Activated effector memory CD4-positive, alpha-beta T cell treated with anti-CD3 and anti-CD28 coated beads, Interleukin-2, amount 50 U/mL, for 16 hours (primary cell): ENCODE results near the gene JPT2.

Experiments used
- DNase-seq: peaks from one replicate; pipeline ENCODE4 v3.0.0-alpha.2; 2020

The JPT2 gene, protein sequence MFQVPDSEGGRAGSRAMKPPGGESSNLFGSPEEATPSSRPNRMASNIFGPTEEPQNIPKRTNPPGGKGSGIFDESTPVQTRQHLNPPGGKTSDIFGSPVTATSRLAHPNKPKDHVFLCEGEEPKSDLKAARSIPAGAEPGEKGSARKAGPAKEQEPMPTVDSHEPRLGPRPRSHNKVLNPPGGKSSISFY

DNA sequence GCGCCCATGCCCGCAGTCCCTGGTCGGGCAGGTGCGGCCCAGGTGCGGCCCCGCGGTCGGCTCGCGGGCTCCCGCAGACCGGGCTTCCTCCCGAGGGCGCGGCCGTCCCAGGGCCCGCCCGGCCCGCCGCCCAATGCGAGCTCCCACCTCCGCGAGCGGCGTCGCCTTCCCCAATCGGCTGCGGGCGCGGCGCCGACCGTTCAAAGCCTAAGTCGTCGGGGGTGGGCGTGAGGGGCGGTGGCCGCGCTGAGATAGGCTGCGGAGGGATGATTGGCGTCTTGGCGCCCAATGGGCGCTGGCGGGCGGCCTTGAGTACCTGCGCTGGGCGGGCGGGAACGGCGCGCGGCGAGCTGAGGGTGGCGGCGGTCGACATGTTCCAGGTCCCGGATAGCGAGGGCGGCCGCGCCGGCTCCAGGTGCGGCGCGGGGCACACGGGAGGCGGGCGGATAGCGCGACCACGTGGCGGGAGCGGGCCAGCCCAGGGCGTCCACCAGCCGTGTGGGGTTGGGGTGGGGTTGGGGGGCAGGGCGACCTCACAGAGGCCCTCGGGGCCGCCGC is at the start of gene JPT2:
JPT2 (plus strand) TSS at position 338 of the 558 bp plus-strand sequence; CDS start at position 372, 34 bp downstream.
- DNase-seq = peak; percentile 99

DNA sequence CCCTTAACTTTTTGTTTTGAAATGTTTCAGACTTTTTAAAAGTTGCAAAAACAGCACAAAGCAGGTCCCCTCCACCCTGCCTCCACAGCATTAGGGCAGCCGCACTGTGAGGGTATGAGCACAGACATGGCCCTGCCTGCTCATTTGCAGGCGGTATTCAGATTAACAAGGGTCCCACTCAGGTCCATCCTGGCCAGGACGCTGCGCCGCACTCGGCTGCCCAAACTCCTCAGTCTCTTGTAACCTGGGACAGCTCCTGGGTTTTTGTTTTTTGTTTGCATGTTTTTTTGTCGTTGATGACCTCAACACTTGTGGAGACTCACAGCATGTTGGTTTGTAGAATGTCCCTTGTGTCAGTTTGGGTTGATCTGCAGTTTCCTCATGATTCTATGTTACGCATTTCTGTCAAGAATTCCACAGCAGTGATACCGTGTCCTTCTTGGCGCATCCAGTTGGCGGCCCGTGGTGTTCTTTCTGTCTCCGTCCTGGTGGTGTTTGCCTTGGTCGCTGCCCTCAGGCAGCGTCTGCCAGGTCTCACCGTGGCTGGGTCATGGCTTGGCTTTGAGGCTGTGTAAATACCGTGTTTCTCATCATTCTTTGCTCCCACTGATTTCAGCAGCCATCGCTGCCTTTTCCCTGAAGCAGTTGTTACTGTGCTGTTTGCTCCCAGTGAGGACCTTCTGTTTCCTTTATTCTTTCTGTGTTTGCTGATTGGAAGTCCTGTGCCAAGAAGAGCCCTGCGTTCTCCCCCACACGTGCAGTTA is 47.4 kb upstream of the JPT2 start:
- no peak for DNase-seq

DNA sequence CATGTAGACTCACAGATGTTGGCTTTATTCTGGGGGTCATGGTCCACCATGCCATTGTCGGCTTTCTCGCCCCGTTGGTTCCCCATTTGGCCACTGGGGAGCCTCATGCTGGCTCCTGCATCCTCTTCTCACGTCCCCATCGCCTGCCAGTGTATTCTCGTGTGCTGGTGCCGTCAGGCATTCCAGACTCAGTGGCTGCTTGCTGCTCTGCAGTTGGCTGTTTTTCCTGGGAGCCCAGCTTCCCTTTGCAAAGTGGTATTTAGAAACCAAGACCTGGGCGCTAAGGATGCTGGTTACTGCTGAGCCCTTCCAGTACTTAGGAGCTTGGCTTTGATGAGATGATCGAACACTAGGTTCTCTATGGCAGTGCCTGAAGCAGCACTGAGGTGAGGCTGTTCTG is 46.8 kb upstream of the JPT2 start:
- DNase-seq = no peak

DNA sequence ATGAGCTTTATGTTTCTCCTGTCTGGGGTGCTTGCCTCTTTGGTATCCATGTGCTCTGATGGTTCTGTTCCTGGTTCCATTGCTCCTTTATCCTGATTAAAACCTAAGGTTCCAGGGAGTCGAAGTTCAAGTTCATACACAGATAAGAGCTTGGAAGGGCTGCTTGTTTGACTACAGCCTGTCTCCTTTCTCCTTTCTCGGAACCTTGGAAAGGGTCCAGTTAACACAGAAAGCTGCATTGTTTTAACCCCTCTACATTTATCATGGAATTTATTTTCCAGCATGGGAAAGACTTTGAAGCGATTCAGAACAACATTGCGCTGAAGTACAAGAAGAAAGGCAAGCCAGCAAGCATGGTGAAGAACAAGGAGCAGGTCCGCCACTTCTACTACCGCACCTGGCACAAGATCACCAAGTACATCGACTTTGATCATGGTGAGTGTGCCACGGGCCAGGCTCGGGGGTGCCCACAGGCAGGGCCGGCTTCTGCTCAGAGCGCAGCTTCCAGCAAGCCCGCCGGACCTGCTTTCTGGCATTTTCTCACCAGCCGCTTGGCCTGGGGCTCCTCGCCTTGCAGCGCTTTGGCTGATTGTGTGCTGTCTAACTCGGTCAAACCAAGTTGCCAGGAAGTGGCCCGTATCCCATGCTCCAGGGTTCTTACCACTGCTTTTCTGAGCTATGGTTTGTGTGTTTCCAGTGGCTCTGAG is 46.0 kb upstream of the JPT2 start:
- no peak for DNase-seq

DNA sequence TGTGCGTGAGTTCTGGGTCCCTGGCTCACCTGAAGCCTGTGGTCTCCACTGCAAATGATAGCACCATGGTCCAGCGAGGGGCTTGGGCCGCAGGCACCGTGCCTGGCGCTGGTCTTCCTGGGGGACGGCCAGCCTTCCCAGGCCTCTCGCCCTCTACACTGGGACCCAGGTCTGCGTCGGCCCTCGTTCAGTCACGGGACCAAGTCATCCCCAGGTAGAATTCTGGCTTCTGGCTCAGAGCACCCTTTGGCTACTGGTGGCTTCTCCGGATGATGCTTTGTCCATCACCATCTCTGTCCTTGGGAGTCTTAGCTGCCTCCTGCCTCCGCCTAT is 45.5 kb upstream of the JPT2 start:
- DNase-seq = no peak

DNA sequence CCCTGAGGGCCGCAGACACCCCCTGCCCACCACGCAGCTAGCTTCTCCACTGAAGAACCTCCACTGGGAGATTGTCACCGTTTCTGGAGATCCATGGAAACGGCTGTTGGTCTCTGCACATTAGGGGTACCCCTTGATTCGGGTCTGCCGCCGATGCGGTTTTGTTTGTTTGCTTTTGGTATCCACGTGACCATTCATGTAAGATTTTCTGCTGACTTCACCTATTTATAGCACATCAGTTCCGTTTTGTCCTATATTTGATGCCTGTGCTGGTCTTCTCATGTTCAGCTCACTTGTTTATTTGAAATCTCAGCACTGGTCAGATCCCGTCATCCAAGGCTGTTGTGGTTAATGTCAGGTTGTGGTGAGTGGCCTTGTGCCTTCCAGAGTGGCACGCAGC is 44.8 kb upstream of the JPT2 start:
- no peak for DNase-seq

DNA sequence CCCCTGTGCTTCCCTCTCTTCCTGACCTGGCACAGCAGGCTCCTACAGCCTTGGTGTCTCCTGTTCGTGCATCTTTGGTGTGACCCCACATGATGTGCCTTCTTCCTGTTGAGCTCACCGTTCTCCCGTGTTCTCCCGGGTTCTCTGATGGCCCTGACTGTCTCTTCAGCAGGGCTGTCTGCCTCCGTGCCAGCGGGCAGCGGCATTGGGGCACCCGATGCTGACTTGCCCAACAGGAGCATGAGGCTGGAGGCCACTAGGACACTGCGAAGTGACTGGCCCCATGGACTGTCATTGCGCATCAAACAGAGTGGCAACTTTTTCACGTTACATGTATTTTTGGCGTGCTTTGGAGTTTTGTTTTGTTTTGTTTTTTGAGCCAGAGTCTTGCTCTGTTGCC is 43.5 kb upstream of the JPT2 start:
- no peak for DNase-seq

DNA sequence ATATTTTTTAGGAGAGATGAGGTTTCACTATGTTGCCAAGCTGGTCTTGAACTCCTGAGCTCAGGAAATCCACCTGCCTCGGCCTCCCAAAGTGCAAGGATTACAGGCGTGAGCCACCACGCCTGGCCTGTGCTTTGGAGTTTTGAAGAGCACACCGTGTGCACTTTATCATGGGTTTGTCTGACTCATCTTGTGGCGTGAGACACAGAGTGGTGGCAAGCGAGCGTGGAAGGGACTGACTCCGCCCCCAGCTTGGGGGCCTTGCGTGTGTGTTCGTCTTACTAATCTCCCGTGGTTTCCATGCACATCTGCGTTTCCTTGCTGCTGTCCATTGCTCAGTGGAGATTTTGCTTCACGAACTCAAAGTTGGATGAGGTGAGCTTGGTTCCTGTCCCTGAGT is 43.0 kb upstream of the JPT2 start:
- no peak for DNase-seq

DNA sequence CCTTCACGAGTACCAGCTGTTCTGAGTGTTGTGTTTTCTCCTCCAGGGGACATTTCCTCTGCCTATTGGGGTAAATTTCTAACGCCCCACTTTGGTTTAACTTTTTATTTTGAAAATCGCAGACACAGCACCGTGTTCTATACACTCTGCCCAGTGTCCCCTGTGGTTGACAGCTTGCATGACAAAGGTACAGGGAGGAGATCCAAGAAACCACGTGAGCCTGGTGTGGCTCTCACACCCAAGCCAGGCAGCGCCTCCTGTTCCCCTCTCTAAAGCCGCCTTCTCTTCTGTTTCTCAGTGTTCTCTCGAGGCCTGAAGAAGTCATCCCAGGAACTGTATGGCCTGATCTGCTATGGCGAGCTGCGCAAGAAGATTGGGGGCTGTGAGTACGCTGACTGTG is 40.6 kb upstream of the JPT2 start:
- DNase-seq = no peak

DNA sequence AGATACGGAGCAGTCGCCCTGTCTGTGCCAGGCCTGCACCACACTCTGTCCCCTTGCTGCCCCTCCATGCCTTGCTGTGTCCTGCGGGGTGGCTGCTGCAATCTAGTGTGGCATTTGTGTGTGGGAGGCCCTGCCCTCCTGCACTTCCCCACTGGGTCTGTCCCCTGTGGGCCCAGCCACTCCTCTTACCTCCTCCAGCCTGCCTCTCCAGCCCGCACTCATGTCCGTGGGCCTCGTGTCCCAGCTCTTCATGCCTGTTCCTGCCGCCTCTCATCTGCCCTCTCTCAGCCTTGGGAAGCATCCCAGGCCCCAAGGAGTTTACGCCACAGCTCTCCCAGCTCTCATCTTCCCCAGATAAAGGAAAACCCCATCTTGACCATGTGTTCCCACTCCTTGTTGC is 39.3 kb upstream of the JPT2 start:
- no peak for DNase-seq

DNA sequence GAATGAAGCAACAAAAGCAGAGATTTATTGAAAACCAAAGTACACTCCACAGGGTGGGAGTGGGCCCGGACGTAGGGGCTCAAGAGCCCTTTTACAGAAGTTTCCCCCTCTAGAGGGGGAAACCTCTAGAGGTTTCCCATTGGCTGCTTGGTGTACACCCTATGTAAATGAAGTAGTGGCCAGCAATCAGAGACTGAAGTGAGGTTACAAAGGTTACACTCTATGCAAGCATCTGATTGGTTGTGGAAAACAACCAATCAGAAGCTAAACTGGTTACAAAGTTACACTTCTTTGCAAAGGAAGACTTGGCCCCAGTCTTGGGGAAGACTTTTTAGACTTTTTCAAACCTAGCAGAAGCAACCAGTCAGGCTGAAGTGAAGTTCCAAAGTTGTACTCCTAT is 38.8 kb upstream of the JPT2 start:
- DNase-seq = no peak

DNA sequence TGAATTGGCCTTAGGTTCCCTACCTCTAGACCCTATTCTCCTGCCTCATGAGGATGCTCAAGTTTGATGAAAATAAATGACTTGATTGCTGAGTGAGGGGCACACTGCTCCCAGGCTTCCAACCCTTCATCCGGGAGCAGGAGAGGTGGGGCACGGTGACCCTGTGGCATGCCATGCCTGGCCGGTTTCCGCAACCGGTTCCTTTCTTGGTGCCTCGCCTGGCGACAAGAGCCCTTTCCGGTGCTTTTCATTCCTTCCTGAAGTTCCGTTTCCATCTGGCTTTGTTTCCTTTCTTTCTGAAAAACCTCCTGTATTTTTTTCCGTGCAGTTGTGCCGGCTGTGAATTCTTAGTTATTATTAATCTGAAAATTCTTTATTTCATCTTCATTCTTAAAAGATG is 38.2 kb upstream of the JPT2 start:
- no peak for DNase-seq

DNA sequence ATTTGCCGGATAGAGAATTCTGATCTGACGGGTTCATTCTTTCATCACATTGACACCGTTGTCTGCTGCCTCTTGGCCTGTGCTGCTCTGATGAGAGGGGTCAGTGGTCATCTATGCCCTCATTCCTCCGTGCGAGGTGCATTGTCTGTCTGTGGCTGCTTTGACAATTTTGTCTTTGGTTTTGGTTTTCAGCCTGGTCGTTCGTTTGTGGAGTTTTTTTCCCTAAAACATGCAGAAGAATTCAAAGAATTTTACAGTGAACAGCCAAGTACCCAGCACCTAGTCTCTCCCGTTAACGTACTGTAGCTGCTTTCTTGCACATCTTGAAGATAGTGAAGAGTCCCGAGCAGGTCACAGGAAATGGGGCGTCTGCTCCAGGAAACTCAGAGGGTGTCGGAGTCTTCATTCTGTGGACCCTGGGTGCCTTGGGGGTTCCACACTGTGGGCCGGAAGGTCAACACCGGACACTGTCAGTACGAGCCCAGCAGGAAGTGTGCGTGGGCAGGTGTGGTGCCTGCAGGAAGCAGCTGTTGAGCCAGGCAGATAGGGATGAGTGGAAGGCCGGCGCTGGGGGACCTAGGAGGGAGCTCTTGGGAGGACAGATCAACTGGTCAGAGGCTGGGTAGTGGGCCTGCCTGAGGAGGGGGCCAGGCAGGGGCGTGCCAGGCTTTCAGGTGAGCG is 37.7 kb upstream of the JPT2 start:
- no peak for DNase-seq

DNA sequence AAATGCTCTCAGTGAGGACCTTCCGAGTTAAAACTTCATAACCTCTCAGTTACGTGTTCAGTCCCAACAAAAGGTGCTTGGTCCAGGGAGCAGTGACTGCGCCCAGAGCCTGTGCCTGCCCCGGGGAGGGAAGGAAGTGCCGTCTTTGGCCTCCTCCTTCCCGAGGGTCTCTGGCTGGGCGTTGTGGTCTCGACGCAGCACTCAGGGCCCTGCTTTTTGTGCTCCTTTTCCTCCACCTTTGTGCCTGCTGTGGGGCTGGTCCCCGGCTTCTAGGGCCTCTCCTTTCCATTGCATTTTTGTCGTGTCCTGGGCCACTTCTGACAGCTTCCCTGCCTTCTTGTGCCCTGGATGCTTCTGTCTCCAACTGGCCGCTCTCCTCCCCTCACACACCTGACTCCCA is 36.8 kb upstream of the JPT2 start:
- no peak for DNase-seq

DNA sequence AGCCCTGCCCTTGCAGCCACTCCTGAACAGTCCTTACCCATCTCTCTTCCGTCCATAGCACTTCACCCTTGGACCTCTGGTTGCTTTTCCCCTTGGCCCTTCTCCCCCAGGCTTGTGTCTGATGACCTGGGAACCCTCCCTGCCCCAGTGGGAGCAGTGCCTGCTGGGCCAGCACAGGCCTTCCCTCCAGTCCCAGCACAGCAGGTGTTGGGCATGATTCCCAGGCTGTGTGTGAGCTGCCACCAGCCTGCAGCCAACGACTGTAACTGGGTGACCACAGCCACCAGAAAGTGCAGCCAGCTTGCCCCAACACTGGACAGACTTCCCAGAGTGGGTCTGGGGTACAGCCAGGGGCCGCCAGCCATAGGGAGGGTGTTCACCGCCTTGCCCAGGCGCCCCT is 35.9 kb upstream of the JPT2 start:
- no peak for DNase-seq

DNA sequence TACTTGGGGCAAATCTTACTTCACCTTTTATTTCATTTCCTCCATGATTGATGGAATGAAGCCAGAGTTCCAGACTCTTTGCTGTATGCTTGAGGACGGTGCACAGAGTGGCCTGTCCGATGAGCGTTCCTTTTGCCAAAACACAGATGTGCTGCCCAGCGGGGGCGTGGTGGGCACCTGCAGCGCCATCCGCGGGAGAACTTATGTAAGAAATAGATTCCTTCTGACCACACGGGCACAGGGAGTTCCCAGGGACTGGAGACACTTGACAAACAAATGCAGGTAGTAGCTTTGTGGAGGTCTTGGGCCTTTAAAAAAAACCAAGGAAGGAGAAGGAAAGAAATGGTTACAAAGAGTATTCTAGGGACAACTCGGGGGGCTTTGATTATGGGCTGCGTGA is 35.3 kb upstream of the JPT2 start:
- DNase-seq = no peak

DNA sequence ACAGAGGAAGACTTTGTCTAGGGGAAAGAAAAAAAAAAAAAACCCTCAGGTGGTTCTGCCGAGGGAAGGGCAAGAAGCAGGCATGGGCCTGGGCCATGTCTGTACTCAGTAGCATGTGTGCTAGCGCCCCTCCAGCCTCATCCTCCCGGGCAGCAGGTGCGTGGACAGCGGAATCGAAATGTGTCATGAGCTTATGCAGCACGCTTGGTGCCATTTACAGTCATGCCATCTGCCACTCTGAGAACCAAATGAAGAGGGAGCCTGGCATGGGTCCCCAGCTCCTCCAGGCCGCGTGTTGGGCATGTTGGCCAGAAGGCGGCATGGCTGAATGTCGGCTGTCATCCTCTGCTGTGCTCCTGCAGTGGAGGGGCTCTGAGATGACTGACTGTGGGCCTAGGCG is 34.6 kb upstream of the JPT2 start:
- DNase-seq = no peak

DNA sequence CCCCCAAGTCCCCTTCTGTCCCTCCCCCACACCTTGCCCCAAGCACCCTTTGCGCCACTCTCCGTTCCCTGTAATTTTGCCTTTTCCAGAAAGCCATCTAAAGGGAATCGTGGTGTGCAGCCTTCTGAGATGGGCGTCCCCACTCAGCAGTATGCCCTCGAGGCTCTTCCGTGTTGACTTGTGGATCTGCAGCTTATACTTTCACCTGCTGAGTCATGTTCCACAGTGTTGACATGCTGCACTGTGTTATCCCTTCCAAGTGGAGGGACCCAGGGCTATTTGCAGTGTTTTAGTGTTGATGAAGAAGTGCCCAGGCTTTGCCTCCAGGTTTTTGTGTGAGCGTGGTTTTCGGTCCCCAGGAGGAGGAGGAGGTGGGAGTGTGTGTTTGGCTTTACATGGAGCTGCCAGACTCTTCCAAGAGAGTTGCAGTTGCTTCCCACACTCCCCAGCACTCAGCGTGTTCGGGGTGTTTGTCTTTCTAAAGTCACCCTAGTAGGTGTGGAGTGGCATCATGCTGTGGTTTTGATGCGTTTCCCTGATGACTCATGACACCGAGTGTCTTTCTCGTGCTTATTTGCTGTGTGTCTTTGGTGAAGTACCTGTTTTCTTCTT is 32.1 kb upstream of the JPT2 start:
- DNase-seq = peak; percentile 74

DNA sequence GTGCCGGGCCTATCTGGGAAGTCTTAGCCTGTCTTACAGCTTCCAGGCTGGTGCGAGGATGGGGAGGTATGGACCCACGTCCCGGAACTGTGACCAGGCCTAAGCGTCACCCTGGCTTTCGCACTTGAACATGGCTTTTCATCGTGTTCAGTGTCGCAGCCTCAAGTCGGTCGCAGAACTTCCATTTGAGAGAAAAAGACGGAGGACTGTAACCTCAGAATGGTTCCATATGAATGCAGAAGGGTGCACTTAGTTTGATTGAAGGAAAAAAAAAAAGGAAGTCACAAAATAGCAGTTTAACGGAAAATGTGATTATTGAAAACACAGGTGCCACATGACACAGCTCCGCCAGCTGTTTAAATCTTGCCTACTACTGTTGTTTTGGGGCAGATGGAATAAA is 30.2 kb upstream of the JPT2 start:
- no peak for DNase-seq

DNA sequence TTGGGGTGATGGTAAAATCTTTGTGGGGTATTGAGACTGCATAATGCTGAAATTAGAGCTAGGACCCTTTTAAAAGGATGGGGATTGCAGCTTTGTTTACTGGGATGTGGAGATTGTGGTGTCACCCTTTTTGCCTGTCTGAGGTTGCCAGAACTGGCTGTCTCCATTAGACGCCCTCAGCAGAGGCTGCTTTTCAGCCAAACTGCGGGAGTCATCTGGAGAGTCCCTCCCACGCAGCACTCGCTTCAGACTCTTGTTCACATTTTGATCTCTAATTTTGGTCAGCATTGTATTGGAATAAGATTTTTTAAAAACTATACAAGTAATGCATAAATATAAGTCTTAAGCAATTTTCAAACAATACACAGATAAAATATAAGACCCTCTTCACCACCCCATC is 27.9 kb upstream of the JPT2 start:
- DNase-seq = no peak

DNA sequence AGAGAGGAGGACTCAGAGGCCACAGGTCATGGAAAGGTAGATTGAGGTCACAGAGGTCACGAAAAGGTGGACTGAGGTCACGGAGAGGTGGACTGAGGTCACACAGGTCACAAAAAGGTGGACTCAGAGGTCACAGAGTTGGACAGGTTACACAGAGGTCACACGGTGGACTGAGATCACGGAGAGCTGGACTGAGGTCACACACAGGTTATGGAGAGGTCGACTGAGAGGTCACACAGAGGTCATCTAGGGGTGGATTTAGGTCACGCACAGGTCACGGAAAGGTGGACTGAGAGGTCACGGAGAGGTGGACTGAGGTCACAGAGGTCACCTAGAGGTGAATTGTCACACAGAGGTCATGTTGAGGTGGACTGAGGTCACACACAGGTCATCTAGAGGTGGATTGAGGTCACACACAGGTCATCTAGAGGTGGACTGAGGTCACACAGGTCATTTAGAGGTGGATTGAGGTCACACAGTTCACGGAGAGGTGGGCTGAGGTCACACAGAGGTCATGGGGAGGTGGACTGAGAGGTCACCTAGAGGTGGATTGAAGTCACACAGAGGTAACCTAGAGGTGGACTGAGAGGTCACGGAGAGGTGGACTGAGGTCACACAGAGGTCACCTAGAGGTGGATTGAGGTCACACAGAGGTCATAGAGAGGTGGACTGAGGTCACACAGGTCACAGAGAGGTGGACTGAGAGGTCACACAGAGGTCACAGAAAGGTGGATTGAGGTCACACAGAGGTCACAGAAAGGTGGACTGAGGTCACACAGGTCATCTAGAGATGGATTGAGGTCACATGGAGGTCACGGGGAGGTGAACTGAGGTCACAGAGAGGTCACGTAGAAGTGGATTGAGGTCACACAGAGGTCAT is 26.7 kb upstream of the JPT2 start:
- no peak for DNase-seq

DNA sequence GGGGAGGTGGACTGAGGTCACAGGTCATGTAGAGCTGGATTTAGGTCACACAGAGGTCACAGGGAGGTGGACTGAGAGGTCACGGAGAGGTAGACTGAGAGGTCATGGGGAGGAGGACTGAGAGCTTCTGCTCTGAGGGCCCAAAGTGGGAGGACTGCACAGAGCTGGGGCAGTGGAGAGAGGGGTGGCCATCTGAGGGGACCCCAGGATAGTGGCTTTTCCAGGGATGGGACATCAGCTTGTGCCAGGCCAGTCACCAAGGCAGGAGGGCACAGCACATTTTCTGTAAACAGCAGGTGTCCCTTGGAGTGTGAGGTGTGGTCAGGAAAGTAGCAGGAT is 26.1 kb upstream of the JPT2 start:
- no peak for DNase-seq
